Suprapubic skin (tissue), 2 donors: ENCODE results near the gene GLE1.

Experiments
- EP300 ChIP-seq: sonication (generic); formaldehyde crosslinking; IDR thresholded peaks from one replicate; pipeline ENCODE4 v1.6.1; 2017; ENCODE audit warnings: antibody characterized with exemption
- POLR2A ChIP-seq, 2 donors: fragments of 450-650 bp; IDR thresholded peaks; one replicate each; pipeline ENCODE4 v1.6.1; 2017; ENCODE audit warnings: antibody characterized with exemption in 2 of 2, mild to moderate bottlenecking in 2 of 2, moderate library complexity in 2 of 2

GRCh38 chr9:128550226-128550625, 45.7 kb downstream of the GLE1 start:
- TF ChIP-seq EP300 (no peak), POLR2A (IDR thresholded peaks at IDR 0.05) (no peak)
